Fibroblast of skin of scalp (primary cell): ENCODE results near the gene LIN28B. TPM values are rescaled to one million over a fixed set of nuclear protein-coding genes. Genes with fewer than 3 reads are reported as not detected.
A peak's percentile ranks its signal among the peaks of the same experiment; 100 is the strongest.
"Not testable (repeated sequence)": the region's sequence is repeated elsewhere in the genome, so short reads cannot be mapped to it uniquely, and the experiment has no call there.

Experiments used
- DNase-seq: peaks from one replicate; pipeline ENCODE4 v3.0.0-alpha.2; 2013
- polyA plus RNA-seq, 2 experiments: library from polyadenylated mRNA; unstranded; fragments of 120-200 nt; gene quantifications; one replicate each; pipeline ENCODE4 v1.2.1, GENCODE V29; 2013; ENCODE audit not compliant: insufficient read length in 2 of 2

LIN28B gene, protein sequence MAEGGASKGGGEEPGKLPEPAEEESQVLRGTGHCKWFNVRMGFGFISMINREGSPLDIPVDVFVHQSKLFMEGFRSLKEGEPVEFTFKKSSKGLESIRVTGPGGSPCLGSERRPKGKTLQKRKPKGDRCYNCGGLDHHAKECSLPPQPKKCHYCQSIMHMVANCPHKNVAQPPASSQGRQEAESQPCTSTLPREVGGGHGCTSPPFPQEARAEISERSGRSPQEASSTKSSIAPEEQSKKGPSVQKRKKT
- not detected for polyA plus RNA-seq (2013, experiment 1 of 2; ENCODE audit: insufficient read length)
- not detected for polyA plus RNA-seq (2013, experiment 2 of 2; ENCODE audit: insufficient read length)

- no peak for DNase-seq
These were observed at the start of gene LIN28B for GRCh38 chr6:104956731-104957294. Gene LIN28B, plus strand, starts transcription at chr6:104957107. Its CDS starts 144 bp downstream, at chr6:104957251.

DNA sequence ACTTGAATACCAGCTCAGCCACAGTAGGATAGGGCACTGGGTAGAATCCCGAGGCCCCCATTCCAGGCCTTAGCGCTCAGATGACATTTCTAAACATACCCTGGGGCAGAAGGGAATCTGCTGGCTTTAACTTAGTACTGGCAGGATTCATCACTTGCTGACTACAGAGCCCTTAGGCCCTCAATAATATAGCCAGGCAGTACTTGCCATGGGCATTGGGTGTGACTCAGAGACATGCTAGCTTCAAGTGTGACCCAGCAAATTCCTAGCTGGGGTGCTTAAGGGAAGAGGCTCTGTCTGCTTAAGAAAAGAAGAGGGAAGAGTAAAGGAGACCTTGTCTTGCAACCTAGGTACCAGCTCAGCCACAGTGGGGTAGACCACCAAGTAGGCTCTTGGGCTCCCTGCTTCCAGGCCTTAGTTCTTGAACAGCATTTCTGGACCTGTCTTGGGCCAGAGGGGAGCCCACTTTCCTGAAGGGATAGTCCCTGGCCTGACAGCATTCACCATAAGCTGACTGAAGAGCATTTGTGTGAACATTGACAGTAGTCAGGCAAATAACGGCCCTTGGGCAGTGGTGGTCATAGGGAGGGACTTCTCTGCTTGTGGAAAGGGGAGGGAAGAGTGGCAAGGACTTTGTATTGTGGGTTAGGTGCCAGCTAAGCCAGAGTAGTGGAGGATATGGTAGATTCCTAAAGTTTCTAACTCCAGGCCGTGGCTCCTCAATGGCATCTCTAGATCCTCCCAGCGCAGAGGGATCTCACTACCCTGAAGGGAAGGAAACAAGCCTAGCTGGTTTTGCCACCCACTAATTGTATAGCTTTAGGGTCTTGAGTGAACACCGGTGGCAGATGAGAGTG, 48.6 kb upstream of the LIN28B start:
- no peak for DNase-seq

DNA sequence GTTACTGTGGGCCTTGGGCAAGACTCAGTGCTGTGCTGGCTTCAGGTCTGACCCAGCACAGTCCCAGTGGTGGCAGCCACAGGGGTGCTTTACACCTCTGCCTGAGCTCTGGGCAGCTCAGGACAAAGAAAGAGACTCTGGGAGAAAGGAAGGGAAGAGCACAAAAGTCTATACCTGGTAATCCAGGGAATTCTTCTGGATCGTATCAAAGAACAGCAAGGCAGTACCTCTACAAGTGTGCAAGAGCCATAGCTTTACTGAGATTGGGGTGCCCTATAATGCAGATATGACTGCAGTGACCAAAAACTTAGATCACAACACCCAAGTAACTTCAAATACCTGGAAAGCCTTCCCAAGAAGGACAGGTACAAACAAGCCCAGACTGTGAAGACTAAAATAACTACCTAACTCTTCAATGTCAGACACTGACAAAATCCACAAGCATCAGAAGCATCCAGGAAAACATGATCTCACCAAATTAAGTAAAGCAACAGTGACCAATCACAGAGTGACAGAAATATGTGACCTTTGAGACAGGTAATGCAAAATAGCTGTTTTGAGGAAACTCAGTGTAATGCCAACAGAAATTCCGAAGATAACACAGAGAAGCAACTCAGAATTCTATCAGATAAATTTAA, 47.9 kb upstream of the LIN28B start:
- no peak for DNase-seq

- no peak for DNase-seq
These were observed 35.0 kb upstream of the LIN28B start for GRCh38 chr6:104921896-104922295.

DNA sequence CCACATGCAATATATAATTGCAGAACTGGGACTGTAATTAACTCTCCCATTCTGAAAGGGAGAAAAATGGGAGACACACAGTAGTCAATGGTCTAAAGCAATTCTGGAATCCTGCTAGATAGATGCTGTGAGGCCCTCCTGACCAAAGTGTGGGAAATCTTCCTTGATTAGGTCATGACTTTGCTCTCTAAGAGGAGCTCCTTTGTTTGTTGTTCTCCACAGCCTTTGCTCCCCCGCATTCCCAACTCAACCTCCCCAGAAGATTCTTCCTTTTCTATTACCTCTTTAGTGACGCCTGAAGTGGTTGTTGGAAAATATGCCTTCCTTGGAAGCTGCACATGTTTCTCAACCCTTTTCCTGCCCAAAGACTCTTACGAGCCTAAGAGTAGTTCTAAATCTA, 28.8 kb upstream of the LIN28B start:
- DNase-seq = no peak

DNA sequence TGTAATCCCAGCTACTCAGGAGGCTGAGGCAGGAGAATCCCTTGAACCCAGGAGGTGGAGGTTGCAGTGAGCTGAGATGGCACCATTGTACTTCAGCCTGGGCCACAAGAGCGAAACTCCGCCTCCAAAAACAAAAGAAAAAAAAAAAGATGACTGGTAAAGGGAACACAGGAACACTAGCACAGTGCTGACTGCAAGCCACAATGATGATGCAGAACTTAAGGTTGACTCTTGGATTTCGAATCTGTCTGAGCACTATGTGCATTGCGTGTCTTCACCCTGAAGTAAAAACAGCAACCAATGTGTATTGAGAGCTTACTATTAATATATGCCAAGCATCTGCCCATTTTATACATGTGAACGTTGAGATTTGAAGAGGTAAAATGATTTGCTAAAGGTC, 27.6 kb upstream of the LIN28B start:
- no peak for DNase-seq

- DNase-seq = no peak
These were observed 26.0 kb upstream of the LIN28B start for GRCh38 chr6:104930939-104931338.

DNA sequence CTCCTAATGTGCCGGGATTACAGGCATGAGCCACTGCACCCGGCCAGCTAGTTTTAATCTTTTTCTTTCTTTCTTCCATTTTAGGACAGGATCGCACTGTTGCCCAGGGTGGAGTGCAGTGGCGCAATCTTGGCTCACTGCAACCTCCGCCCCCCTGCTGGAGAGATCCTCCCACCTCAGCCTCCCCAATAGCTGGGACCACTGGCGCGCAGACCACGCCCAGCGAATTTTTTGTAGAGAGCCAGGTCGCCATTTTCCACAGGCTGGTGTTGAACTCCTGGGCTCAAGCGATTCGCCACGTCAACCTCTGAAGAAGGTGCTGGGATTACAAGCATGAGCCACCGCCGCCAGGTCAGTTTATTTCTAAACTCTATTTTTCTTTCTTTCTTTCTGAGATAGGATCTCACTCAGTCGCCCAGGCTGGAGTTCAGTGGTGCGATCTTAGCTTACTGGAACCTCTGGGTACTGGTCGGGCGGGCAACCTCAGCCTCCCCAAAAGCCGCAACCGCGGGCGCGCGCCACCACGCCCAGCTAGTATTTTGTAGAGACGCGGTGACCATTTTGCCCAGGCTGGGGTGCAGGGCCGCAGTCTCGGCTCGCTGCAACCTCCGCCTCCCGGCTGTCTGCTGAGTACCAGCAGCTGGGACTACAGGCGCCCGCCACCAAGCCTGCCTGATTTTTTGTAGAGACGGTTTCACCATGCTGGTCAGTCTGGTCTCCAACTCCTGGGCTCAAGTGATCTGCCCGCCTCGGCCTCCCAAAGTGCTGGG, 20.0 kb upstream of the LIN28B start:
- DNase-seq = no peak

DNA sequence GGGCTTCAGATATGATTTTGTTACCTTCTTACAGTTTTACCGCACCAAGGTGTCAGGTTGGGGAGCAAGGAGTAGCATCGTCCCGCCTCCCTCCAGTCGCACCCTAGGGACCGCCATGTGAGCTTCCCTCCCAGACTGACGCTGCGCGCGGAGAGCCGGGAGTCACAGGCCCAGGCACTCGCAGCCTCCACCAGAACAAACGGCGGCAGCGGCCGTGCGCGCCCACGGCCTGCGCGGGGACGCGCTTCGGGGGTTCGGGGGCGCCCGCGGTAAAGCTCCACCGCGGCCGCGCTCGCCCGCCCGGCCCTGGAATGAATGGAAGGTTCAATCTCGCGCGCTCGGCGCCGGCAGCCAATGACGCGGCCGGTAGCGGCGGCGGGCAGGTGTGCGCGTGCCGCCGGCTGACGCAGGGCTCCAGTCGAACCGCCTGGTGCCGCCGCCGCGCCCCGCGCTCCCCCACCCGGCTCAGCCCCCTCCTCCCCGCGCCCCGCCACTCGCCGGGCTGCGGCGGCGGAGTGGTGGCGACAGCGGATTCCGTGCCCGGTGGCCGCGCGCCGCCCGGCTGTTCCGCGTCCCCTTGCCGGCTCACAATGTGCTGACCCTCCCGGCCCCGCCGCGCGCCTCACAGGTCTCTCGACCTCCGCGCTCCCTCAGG, 16.5 kb upstream of the LIN28B start:
- DNase-seq = no peak

- peak; percentile 41 for DNase-seq
These were observed 15.8 kb upstream of the LIN28B start for GRCh38 chr6:104940893-104941728.

GRCh38 chr6:104941729-104942091, 15.2 kb upstream of the LIN28B start:
- no peak for DNase-seq

DNA sequence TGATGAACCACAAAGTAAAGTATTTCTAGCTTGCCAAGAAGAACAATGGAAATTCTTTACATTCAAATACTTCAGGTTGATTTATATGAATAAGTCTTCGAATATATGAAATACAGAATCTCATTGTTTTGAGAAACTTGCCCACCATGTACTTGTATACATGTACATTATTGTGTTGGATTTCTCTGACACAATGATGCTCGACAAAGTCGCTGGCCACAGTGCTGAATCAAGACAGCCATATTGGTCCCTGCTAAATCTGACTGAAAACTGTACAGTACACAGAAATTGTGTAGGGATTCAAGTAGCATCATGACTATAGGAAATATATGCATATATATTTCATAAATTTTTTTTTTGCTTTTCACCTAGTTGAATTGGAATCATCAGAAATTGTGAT, 13.1 kb upstream of the LIN28B start:
- DNase-seq = peak; percentile 27

GRCh38 chr6:104949206-104949605, 7.7 kb upstream of the LIN28B start:
- DNase-seq = no peak

GRCh38 chr6:104951677-104952076, 5.2 kb upstream of the LIN28B start:
- no peak for DNase-seq

- DNase-seq = no peak
These were observed 4.0 kb upstream of the LIN28B start for GRCh38 chr6:104952911-104953399.

- DNase-seq = not testable (repeated sequence)
These were observed 3.3 kb upstream of the LIN28B start for GRCh38 chr6:104953400-104954189.

DNA sequence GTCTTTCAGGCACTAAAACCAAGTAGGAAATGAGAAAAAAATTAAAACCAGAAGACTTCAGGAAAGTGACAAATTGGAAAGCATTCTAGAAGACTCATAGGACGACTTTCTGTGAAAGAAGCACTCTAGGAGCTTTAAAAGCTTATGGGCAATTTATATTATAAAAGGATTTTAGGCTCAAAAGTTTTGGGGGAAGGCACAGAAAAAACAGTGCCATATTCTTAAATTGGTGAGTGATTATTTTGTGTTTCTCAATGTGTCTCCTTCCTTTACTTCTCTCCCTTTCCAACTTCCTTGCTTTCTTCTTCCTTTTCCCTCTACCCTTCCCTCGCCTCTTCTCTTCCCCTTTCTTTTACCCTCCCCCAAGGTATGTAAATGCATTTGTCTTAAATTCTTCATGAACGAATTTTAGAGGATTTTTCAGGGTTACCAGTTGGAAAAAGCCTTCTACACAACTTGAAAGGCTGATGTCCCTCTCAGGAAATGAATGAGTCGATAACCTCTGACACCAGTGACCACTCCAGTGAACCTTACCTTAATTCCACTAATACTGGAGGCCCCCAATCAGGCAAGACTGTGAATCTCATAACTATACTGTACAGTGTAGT, 2.6 kb upstream of the LIN28B start:
- no peak for DNase-seq

- no peak for DNase-seq
These were observed 1.4 kb upstream of the LIN28B start for GRCh38 chr6:104955491-104955890.
